ENCODE data around the gene GAS6.

Gene GAS6

GRCh38 chr13:113840541-113841352, 23.1 kb downstream of the GAS6 start:
- Histone ChIP-seq H3K27ac (ENCODE audit: extremely low read depth, low read depth, low read length) (no peak overlapping the region), H3K9me3 (ENCODE audit: control insufficient read depth, insufficient read depth, low read depth, low read length) (no peaks in the 10 kb centered on the region), H3K4me1 (ENCODE audit: control insufficient read depth, insufficient read depth, low read length) (peaks cover 7% of the 10 kb centered on the region), H3K4me3 (ENCODE audit: low read depth, low read length) (no peak overlapping the region), H3K36me3 (ENCODE audit: control insufficient read depth in 2 of 2, insufficient read depth in 1 of 2, low read length in 2 of 2) (no peaks in the 10 kb centered on the region)
- TF ChIP-seq EGR2 (tag by site-specific recombination; IDR thresholded peaks at IDR 0.05; ENCODE audit: low read depth) (no peak), ZNF146 (tag by site-specific recombination; IDR thresholded peaks at IDR 0.05) (no peak), PRDM2 (tag by site-specific recombination; IDR thresholded peaks at IDR 0.05; ENCODE audit: borderline replicate concordance) (no peak), HIC1 (tag by site-specific recombination; IDR thresholded peaks at IDR 0.05) (peak; percentile 29; the same call in 1 of the 2 replicates), PRDM1 (tag by site-specific recombination; IDR thresholded peaks at IDR 0.05) (no peak), IKZF3 (tag by site-specific recombination; IDR thresholded peaks at IDR 0.05) (no peak), GLIS2 (tag by site-specific recombination; IDR thresholded peaks at IDR 0.05) (peak; percentile 36), ZNF248 (tag by site-specific recombination; IDR thresholded peaks at IDR 0.05) (no peak), ZEB2 (tag by site-specific recombination; IDR thresholded peaks at IDR 0.05) (no peak), ZNF596 (tag by site-specific recombination; IDR thresholded peaks at IDR 0.05) (no peak), ZFP69B (tag by site-specific recombination; IDR thresholded peaks at IDR 0.05) (no peak), ZNF280C (tag by site-specific recombination; IDR thresholded peaks at IDR 0.05) (no peak), ZBTB21 (tag by site-specific recombination; IDR thresholded peaks at IDR 0.05) (no peak), GLIS1 (tag by site-specific recombination; IDR thresholded peaks at IDR 0.05) (peak; percentile 25; the same call in 1 of the 2 replicates), YY1 (tag by site-specific recombination; IDR thresholded peaks at IDR 0.05) (no peak), ZNF18 (tag by site-specific recombination; IDR thresholded peaks at IDR 0.05) (no peak)
- POLR2A ChIA-PET = no interaction called here
- CTCF ChIA-PET = interaction anchor here (0.7 kb wide), 1 partner anchor 116 kb away, joined by 3 read pairs; no protein-coding TSS in a partner anchor

Measured in HEK293 (cell line).